Measurements from ENCODE around the gene TPRN.

TPRN gene

GRCh38 chr9:137236936-137237421 is 36.4 kb upstream of the TPRN start:
- in situ Hi-C loops (cut with HindIII; ENCODE audit: low sequenced_read_pairs), result no loop called here

GRCh38 chr9:137236238-137236935 is 35.8 kb upstream of the TPRN start:
- in situ Hi-C loops (cut with HindIII; ENCODE audit: low sequenced_read_pairs), result no loop called here

- in situ Hi-C loops (cut with HindIII; ENCODE audit: low sequenced_read_pairs), result no loop called here
These were observed 35.1 kb upstream of the TPRN start for GRCh38 chr9:137235424-137236237.

DNA sequence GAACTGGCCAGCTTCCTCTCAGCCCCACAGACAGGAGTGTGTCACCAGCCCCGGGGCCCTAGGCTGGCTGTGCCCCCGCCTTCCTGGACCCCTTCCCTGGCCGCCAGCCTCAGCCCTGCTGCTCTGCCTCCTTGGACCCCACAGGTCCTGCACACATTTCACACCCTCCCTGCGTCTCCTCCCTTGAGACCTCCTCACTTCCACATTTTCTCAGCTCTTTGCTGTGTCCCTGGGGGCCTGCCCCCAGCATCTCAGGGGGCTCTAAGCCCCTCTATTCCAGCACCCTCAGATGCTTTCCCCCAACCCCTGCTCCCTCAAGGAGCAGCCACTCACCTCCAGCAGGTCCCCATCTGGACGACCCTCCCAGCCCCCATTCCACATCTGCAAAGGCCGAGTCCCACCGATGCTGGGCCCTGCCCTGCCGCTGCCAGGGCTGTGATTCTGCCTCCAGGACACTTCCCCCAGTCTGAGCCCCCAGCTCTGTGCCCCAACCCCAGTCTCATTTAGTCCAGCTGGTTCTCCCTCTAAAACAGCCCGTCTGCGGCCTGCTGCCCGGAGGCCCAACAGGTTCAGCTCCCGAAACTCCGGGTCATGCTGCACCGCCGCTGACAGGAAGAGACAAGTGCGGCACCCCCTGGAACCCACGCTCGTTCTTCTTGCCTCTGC is 34.4 kb upstream of the TPRN start:
- in situ Hi-C loops (cut with HindIII; ENCODE audit: low sequenced_read_pairs), result no loop called here

DNA sequence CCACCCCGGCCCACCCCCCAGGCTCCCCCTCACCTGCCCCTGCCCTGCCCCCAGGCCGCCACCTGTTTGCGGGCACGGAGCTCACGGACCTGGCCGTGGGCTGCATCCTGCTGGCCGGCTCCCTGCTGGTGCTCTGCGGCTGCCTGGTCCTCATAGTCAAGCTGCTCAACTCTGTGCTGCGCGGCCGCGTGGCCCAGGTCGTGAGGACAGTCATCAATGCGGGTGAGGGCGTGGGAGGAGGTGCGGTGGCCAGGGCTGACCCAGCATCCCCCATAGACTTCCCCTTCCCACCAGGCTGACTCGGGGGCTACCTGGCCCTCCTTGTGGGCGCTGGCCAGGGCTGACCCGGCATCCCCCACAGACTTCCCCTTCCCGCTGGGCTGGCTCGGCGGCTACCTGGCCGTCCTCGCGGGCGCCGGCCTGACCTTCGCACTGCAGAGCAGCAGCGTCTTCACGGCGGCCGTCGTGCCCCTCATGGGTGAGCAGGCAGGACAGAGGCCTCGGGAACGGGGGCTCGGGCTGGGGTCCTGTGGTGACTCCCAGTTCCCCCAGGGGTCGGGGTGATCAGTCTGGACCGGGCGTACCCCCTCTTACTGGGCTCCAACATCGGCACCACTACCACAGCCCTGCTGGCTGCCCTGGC is 33.6 kb upstream of the TPRN start:
- in situ Hi-C loops (cut with HindIII; ENCODE audit: low sequenced_read_pairs), result no loop called here

GRCh38 chr9:137233143-137233980 is 32.8 kb upstream of the TPRN start:
- in situ Hi-C loops (cut with HindIII; ENCODE audit: low sequenced_read_pairs), result no loop called here

DNA sequence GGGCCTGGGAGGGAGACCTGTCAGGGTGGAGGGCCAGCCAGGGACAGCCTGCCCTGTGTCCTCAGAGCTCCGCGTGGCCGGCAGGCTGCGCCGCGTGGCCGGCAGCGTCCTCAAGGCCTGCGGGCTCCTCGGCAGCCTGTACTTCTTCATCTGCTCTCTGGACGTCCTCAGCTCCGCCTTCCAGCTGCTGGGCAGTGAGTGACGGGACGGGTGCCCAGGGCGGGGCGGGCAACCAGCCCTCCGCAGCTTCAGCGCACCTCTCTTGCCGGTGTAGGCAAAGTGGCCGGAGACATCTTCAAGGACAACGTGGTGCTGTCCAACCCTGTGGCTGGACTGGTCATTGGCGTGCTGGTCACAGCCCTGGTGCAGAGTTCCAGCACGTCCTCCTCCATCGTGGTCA is 32.0 kb upstream of the TPRN start:
- in situ Hi-C loops (cut with HindIII; ENCODE audit: low sequenced_read_pairs), result no loop called here

DNA sequence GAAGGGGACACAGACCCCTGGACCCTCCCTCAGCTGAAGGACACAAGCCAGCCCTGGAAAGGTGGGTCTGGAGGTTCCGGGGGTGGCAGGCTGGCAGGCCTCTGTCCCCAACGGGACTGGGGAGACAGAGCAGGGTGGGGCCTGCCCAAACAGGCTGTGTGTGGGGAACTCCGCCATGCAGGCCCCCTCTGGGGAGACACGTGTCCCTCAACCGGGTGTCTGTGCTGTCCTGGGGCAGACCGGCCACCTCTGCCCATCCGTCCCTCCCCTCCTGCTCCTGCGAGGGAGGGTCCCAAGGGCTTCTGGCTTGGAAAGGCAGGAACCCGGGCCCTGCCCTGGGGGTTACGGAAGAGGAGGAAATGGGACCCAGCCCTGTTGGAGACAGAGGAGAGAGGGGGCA is 31.6 kb upstream of the TPRN start:
- in situ Hi-C loops (cut with HindIII; ENCODE audit: low sequenced_read_pairs), result no loop called here

- in situ Hi-C loops (cut with HindIII; ENCODE audit: low sequenced_read_pairs), result no loop called here
These were observed 31.0 kb upstream of the TPRN start for GRCh38 chr9:137231372-137232039.

GRCh38 chr9:137230705-137231371 is 30.3 kb upstream of the TPRN start, which contains the start of gene SLC34A3:
TSS of gene SLC34A3 (plus strand) at chr9:137230901. CDS start at chr9:137231703, 802 bp downstream.
- in situ Hi-C loops (cut with HindIII; ENCODE audit: low sequenced_read_pairs), result no loop called here

GRCh38 chr9:137229903-137230704 is 29.6 kb upstream of the TPRN start:
- in situ Hi-C loops (cut with HindIII; ENCODE audit: low sequenced_read_pairs), result no loop called here

DNA sequence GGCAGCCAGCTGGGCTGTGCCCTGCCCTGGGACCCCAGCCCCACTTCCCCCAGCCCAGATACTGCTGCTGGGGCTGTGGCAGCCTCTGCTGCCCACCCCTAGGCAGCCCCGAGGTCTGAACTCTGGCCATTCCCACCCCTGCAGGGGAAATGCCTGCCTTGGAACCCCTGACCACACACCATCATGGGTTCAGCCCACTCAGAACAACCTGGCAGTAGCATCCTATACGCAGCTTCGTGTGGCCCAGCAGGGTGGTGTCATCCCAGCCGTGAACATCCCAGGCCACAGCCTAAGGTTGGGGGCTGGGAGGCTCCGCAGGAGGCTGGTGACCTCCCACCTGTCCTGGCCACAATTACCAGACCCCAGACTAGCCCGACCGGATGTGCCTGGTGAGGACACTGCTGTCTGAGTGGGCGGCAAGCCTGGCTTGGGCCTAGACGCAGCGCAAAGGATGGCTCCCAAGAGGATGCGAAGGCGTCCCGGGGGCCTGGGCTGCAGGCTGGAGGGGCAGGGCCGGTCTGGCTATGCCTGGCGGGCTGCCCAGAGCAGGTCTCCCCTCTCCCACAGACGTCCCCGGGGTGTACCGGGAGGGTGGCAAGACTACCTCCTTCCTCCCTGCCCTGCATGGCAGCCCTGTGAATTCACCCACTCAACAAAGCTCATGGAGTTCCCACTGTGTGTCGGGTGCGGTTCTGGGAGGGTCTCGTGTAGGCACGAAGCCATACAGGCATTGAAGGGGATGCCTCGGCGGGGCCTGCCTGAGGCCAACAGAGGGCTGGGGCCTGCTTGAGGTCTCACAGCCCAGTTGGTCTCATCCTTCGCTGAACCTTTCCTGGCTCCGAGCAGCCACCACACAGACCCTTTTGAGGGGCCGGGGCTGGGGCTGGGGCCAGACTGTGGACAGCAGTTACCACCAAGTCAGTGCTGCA is 28.7 kb upstream of the TPRN start:
- in situ Hi-C loops (cut with HindIII; ENCODE audit: low sequenced_read_pairs), result no loop called here

DNA sequence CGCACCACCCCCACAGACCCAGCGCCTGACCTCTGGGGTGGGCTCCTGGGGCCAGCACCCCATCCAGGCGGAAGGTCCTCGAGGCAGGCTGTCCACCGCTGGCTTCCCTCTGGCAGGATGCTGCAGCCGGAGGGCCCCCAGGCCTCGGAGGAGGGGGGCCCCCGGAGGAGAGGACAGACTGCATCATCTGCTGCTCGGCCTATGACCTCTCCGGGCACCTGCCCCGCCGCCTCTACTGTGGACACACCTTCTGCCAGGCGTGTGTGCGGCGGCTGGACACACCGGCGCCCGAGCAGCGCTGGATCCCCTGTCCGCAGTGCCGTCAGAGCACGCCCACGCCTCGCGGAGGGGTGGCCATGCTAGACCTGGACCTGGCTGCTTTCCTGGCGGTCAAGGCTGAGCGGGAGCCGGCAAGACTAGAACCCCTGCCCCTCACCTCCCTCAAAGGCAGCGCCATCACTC is 28.0 kb upstream of the TPRN start:
- in situ Hi-C loops (cut with HindIII; ENCODE audit: low sequenced_read_pairs), result no loop called here

DNA sequence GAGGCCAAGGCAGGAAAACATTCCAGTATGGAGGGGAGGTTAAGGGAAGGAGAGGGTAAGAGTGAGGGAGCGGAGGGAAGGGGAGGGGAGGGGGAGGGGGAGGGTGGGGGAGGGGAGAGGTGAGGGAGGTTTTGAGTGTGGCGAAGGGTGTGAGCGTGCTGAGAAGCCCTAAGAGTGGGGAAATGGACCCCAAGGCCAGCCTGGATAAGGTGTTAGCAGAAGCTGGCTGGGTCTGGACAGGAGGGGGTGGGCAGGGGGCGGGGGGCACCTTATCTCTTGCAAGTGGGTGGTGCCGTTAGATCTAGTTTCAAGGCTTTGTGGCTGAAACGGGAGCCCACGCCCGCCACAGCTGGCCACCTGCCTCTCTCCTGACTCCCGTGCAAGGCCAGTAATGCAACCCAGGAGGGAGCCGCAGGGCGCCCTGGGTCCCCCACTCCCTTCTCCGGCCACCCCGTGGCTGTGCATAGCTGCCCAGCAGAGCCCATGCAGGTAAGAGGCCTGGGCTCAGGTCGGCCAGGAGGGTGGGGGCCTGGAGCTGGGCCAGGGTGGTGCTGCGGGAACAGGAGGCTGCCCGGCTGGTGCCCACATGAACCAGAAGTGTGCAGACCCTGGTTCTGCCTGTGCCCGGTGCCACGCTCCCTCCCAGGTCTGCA is 27.4 kb upstream of the TPRN start:
- in situ Hi-C loops (cut with HindIII; ENCODE audit: low sequenced_read_pairs), result no loop called here

GRCh38 chr9:137227054-137227852 is 26.7 kb upstream of the TPRN start, which contains the start of gene RNF224:
TSS of gene RNF224 (plus strand) at chr9:137227502. CDS start at chr9:137228336, 834 bp downstream.
- in situ Hi-C loops (cut with HindIII; ENCODE audit: low sequenced_read_pairs), result no loop called here
